Thyroid gland (tissue), 4 donors: Measurements from ENCODE around the gene SLC17A7. TPM values are rescaled to one million over a fixed set of nuclear protein-coding genes. Genes with fewer than 3 reads are reported as not detected.

ENCODE experiments used
- DNase-seq, 2 donors: peaks; one replicate each; pipeline ENCODE4 v3.0.0-alpha.2; 2019
- H3K27ac ChIP-seq, 3 donors: fragments of 200-600 bp; sonication (generic); 1 replicate in 2 of 3; 2 replicates in 1 of 3; pipeline ENCODE4 v1.5.1; 2016 to 2019; ENCODE audit warnings: mild to moderate bottlenecking in 1 of 3, moderate library complexity in 1 of 3
- H3K27me3 ChIP-seq: fragments of 200-600 bp; sonication (generic); one replicate; pipeline ENCODE4 v1.5.1; 2019
- H3K36me3 ChIP-seq, 2 donors: fragments of 200-600 bp; sonication (generic); one replicate each; pipeline ENCODE4 v1.5.1; 2016 to 2019
- H3K4me1 ChIP-seq, 2 donors: fragments of 200-600 bp; sonication (generic); one replicate each; pipeline ENCODE4 v1.5.1; 2017 to 2019
- H3K4me3 ChIP-seq, 3 donors: fragments of 200-600 bp; sonication (generic); replicated peaks in 1 of 3; 1 replicate in 2 of 3; 2 replicates in 1 of 3; pipeline ENCODE4 v1.5.1; 2016; ENCODE audit warnings: mild to moderate bottlenecking in 1 of 3
- H3K9me3 ChIP-seq: fragments of 200-600 bp; sonication (generic); one replicate; pipeline ENCODE4 v1.5.1; 2017
- CTCF ChIP-seq, 6 experiments: fragments of 200-600 bp in 3 of 6; fragments of 450-650 bp in 3 of 6; sonication (generic) in 3 of 6; IDR thresholded peaks; one replicate each; pipeline ENCODE4 v1.5.1; 2016 to 2019; ENCODE audit warnings: antibody characterized with exemption in 6 of 6, mild to moderate bottlenecking in 2 of 6, inconsistent platforms in 1 of 6, moderate library complexity in 1 of 6
- POLR2A ChIP-seq, 2 donors: fragments of 450-650 bp; IDR thresholded peaks; one replicate each; pipeline ENCODE4 v1.6.1; 2017; ENCODE audit warnings: antibody characterized with exemption in 2 of 2, mild to moderate bottlenecking in 2 of 2, moderate library complexity in 1 of 2
- WGBS, 2 donors: methylation state at CpG; one replicate each; pipeline ENCODE4 v1.1.5; 2017; 5-methylcytosine and 5-hydroxymethylcytosine counted together
- intact Hi-C: fragments of 100-400 bp; cut with DNase I; formaldehyde crosslinking; loops from one replicate; pipeline ENCODE4 v1.15.1; 2023
- total RNA-seq, 4 donors: library from RNA; depleted of rRNA; stranded (reverse); fragments of >200 nt; gene quantifications; one replicate each; pipeline ENCODE4 v1.2.3, GENCODE V29; 2016

Gene SLC17A7
- 1 to 10 TPM in 3 of 4 donors, under 1 TPM in 1; 0.73 to 1.5 (median 1.3) TPM for total RNA-seq

GRCh38 chr19:49441210-49441959 is at the start of gene SLC17A7:
Gene SLC17A7 (minus strand): TSS chr19:49441527. CDS start chr19:49441379, 148 bp downstream.
- Histone ChIP-seq H3K27me3 (peaks cover 9% of the 10 kb centered on the region), H3K36me3 (no peaks in the 10 kb centered on the region), H3K4me3 (no peak within 1 kb of the TSS), H3K27ac (peak within 1 kb of the TSS in 2 of 3 donors; percentile 69 to 79), H3K4me1 (peaks cover 0 to 7% of the 10 kb centered on the region in 2 donors), H3K9me3 (no peaks in the 10 kb centered on the region)
- DNase-seq = no peak
- TF ChIP-seq POLR2A (IDR thresholded peaks at IDR 0.05) (no peak), CTCF (IDR thresholded peaks at IDR 0.05) (no peak)
- intact Hi-C loops = no loop called here
- 8 to 9% methylated on average over 15 to 37 of the region's 56 CpGs for WGBS, 2 donors

- H3K9me3 ChIP-seq = no peaks in the 10 kb centered on the region
- WGBS, 2 donors = 87 to 92% methylated on average over 15 to 27 of the region's 27 CpGs
- no peak for DNase-seq
- peaks cover 20 to 22% of the 10 kb centered on the region in 2 donors for H3K4me1 ChIP-seq
- intact Hi-C loops = no loop called here
- H3K27ac ChIP-seq = no peak overlapping the region
- H3K36me3 ChIP-seq = peaks cover 38 to 40% of the 10 kb centered on the region in 2 donors
- TF ChIP-seq POLR2A (IDR thresholded peaks at IDR 0.05) = no peak
- no peak for TF ChIP-seq CTCF (IDR thresholded peaks at IDR 0.05)
- H3K27me3 ChIP-seq = no peaks in the 10 kb centered on the region
- peak overlapping the region in 1 of 3 donors; percentile 85 for H3K4me3 ChIP-seq
These were observed 49.1 kb upstream of the SLC17A7 start for GRCh38 chr19:49490287-49491029.

- H3K27me3 ChIP-seq = no peaks in the 10 kb centered on the region
- no peak for TF ChIP-seq POLR2A (IDR thresholded peaks at IDR 0.05)
- no peak for TF ChIP-seq CTCF (IDR thresholded peaks at IDR 0.05)
- intact Hi-C loops = no loop called here
- peak overlapping the region in 1 of 3 donors; percentile 85 for H3K4me3 ChIP-seq
- no peak for DNase-seq
- H3K4me1 ChIP-seq = peaks cover 18 to 20% of the 10 kb centered on the region in 2 donors
- H3K9me3 ChIP-seq = no peaks in the 10 kb centered on the region
- peaks cover 38 to 40% of the 10 kb centered on the region in 2 donors for H3K36me3 ChIP-seq
- WGBS, 2 donors = 73 to 82% methylated on average over 9 to 15 of the region's 15 CpGs
- H3K27ac ChIP-seq = peak overlapping the region in 1 of 3 donors; percentile 89
These were observed 48.4 kb upstream of the SLC17A7 start for GRCh38 chr19:49489601-49490167.

GRCh38 chr19:49488863-49489537 is 47.7 kb upstream of the SLC17A7 start:
- Histone ChIP-seq H3K27ac (peak overlapping the region; percentile 10 to 89 (median 37)), H3K9me3 (no peaks in the 10 kb centered on the region), H3K4me1 (peaks cover 18 to 20% of the 10 kb centered on the region in 2 donors), H3K36me3 (peaks cover 38 to 40% of the 10 kb centered on the region in 2 donors), H3K27me3 (no peaks in the 10 kb centered on the region), H3K4me3 (peak overlapping the region; percentile 75 to 85 (median 78))
- TF ChIP-seq POLR2A (IDR thresholded peaks at IDR 0.05) = no peak
- TF ChIP-seq CTCF (IDR thresholded peaks at IDR 0.05) = no peak
- intact Hi-C loops = no loop called here
- DNase-seq = no peak
- WGBS, 2 donors = 28 to 29% methylated on average over 15 of the region's 15 CpGs
